Hepatocyte (in vitro differentiated cells): ENCODE data around the gene FAM111A. TPM values are rescaled to one million over a fixed set of nuclear protein-coding genes. Genes with fewer than 3 reads are reported as not detected.
A peak's percentile ranks its signal among the peaks of the same experiment; 100 is the strongest.
"Not testable (repeated sequence)": the region's sequence is repeated elsewhere in the genome, so short reads cannot be mapped to it uniquely, and the experiment has no call there.

Experiments
- DNase-seq: peaks from one replicate; pipeline ENCODE4 v3.0.0-alpha.2; 2016; ENCODE audit warnings: low spot score
- H2AFZ ChIP-seq: fragments of 200-600 bp; sonication (generic); 2 replicates; pipeline ENCODE4 v1.6.0; 2016; ENCODE audit warnings: antibody characterized with exemption, mild to moderate bottlenecking
- H3K27ac ChIP-seq: fragments of 200-600 bp; sonication (generic); 2 replicates; pipeline ENCODE4 v1.5.1; 2016; ENCODE audit warnings: mild to moderate bottlenecking
- H3K27me3 ChIP-seq: fragments of 200-600 bp; sonication (generic); 2 replicates; pipeline ENCODE4 v1.6.1; 2016
- H3K36me3 ChIP-seq: fragments of 200-600 bp; sonication (generic); replicated peaks from 2 replicates; pipeline ENCODE4 v1.5.1; 2016; ENCODE audit warnings: low read depth; ENCODE audit not compliant: insufficient read depth
- H3K4me1 ChIP-seq: fragments of 200-600 bp; sonication (generic); 2 replicates; pipeline ENCODE4 v1.5.1; 2016; ENCODE audit warnings: mild to moderate bottlenecking, moderate library complexity; ENCODE audit not compliant: insufficient read depth
- H3K4me2 ChIP-seq: fragments of 200-600 bp; sonication (generic); 2 replicates; pipeline ENCODE4 v1.6.0; 2016
- H3K4me3 ChIP-seq: fragments of 200-600 bp; sonication (generic); 2 replicates; pipeline ENCODE4 v1.5.1; 2016; ENCODE audit warnings: mild to moderate bottlenecking
- H3K79me2 ChIP-seq: fragments of 200-600 bp; sonication (generic); 2 replicates; pipeline ENCODE4 v1.6.0; 2017; ENCODE audit warnings: mild to moderate bottlenecking
- H3K9me2 ChIP-seq: fragments of 200-600 bp; sonication (generic); replicated peaks from 2 replicates; pipeline ENCODE4 v1.6.0; 2017; ENCODE audit warnings: mild to moderate bottlenecking; ENCODE audit not compliant: insufficient read depth
- H3K9me3 ChIP-seq: fragments of 200-600 bp; sonication (generic); 2 replicates; pipeline ENCODE4 v1.5.1; 2016; ENCODE audit warnings: low read depth, mild to moderate bottlenecking
- H4K20me1 ChIP-seq: fragments of 200-600 bp; sonication (generic); 2 replicates; pipeline ENCODE4 v1.6.0; 2016; ENCODE audit warnings: mild to moderate bottlenecking; ENCODE audit not compliant: insufficient read depth, poor library complexity, severe bottlenecking
- EZH2 ChIP-seq: fragments of 200-600 bp; sonication (generic); IDR thresholded peaks from 2 replicates; pipeline ENCODE4 v1.6.1; 2016; ENCODE audit warnings: antibody characterized with exemption, mild to moderate bottlenecking, borderline replicate concordance
- EZH2phosphoT487 ChIP-seq: fragments of 200-600 bp; sonication (generic); IDR thresholded peaks from one replicate; pipeline ENCODE4 v1.6.1; 2018; ENCODE audit warnings: antibody characterized with exemption, mild to moderate bottlenecking, low read depth, moderate library complexity; ENCODE audit not compliant: unreplicated experiment, severe bottlenecking
- WGBS: methylation state at CpG from one replicate; pipeline ENCODE4 v1.1.6; 2016; ENCODE audit warnings: low lambda C conversion rate; ENCODE audit errors: missing lambda C conversion rate; 5-methylcytosine and 5-hydroxymethylcytosine counted together
- polyA plus RNA-seq: library from polyadenylated mRNA; unstranded; fragments of >200 nt; fragmentation: Nextera tagmentation; extraction: Ambion mirVana; gene quantifications from 2 replicates; pipeline ENCODE4 v1.2.1, GENCODE V29; 2016
- total RNA-seq: library from RNA; depleted of rRNA; stranded (reverse); fragments of >200 nt; gene quantifications from 2 replicates; pipeline ENCODE4 v1.2.3, GENCODE V29; 2014
- TF ChIP-seq, protein P1 (sequence below): fragments of 200-600 bp; sonication (generic); IDR thresholded peaks from 2 replicates; pipeline ENCODE4 v1.5.1; 2016; ENCODE audit warnings: antibody characterized with exemption, mild to moderate bottlenecking; ENCODE audit not compliant: poor library complexity

Gene FAM111A
- total and polyA plus RNA-seq, 2 experiments from 2014 or later, result 20.0 to 43.2 TPM

DNA sequence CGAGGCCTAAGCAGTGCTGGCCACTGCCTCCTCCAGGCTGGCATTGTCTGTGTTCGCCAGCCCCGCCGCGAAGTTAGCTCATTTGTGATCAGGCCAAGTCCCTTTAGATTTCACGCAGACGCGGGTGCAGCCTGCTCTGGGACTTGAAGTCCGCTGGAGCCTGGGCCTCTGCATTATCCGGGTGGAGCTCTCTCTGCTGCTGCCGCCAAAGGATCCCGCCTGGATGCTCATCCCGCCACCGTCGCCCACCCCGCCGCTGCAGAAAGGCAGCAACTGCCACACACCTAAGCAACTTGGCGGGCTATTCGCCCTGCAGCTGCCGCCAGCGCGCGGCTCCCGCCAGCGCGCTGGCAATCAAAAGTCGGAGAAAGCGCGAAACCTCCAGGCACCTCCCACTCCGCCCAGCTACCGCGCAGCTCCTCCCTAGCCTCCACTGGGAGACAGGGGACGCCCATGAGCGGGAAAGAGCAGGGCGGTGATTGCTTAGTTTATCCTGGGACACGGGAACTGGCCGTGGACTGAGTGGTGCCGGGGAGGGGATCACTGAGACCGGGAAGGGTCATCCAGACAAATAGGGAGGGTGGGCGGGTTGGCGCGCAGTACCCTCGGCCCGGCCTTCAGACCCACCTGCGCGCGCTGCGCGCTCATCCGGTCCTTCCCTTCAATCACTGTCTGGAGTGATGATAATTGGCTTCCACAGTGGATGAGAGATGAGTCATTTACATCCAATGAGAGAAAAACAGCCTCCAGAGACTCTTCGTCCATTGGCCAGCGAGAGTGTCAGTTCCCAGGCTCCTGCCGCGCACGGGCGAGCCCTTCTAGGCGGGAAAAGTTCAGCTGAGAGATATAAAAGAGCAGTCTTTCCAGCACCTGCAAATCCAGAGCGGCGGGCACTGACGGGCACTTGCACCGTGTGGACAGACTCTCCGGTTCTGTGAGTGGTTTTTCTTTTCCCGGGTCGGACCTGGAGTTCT is 36.0 kb upstream of the FAM111A start, which contains the start of gene FAM111B:
Gene FAM111B (plus strand): TSS at position 875 of the 974 bp plus-strand sequence. CDS start 2,389 bp downstream, outside the sequence.
- no peaks in the 10 kb centered on the region for H3K4me1 ChIP-seq
- no peaks in the 10 kb centered on the region for H3K9me2 ChIP-seq
- no peaks in the 10 kb centered on the region for H4K20me1 ChIP-seq
- H3K79me2 ChIP-seq, result no peaks in the 10 kb centered on the region
- peak within 1 kb of the TSS; percentile 10 for H3K4me3 ChIP-seq
- H3K36me3 ChIP-seq, result no peaks in the 10 kb centered on the region
- H3K27me3 ChIP-seq, result peaks cover 3% of the 10 kb centered on the region
- TF ChIP-seq, protein P1, sequence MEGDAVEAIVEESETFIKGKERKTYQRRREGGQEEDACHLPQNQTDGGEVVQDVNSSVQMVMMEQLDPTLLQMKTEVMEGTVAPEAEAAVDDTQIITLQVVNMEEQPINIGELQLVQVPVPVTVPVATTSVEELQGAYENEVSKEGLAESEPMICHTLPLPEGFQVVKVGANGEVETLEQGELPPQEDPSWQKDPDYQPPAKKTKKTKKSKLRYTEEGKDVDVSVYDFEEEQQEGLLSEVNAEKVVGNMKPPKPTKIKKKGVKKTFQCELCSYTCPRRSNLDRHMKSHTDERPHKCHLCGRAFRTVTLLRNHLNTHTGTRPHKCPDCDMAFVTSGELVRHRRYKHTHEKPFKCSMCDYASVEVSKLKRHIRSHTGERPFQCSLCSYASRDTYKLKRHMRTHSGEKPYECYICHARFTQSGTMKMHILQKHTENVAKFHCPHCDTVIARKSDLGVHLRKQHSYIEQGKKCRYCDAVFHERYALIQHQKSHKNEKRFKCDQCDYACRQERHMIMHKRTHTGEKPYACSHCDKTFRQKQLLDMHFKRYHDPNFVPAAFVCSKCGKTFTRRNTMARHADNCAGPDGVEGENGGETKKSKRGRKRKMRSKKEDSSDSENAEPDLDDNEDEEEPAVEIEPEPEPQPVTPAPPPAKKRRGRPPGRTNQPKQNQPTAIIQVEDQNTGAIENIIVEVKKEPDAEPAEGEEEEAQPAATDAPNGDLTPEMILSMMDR, result peak; percentile 20
- no peak for TF ChIP-seq EZH2phosphoT487
- peak; percentile 89 for DNase-seq
- H3K27ac ChIP-seq, result no peak within 1 kb of the TSS
- H2AFZ ChIP-seq, result peak within 1 kb of the TSS; percentile 18
- H3K9me3 ChIP-seq, result no peaks in the 10 kb centered on the region
- peak within 1 kb of the TSS; percentile 82 for H3K4me2 ChIP-seq
- under 1% methylated on average over 64 of the region's 64 CpGs for WGBS

DNA sequence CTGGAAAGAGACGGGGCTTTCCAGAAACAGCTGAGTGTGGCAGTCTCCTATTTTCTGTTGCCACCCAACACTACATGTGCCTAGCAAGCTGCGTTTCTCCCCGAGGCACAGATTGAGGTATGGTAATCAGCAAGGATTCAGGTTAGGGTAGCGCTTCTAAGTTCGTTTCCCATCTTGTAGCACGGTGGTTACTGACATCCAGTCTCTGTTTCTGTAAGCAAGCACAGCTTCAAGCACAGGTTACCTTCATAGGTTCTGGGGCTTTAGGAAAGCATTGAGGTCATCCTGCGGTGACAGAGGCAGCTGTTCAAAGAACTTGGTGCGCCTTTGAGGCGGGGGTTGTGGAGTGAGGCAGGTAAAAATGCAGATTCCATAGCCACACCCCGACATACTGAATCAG is 34.9 kb upstream of the FAM111A start:
- H3K79me2 ChIP-seq, H3K27me3 ChIP-seq, H4K20me1 ChIP-seq, H3K9me2 ChIP-seq, H3K27ac ChIP-seq, H3K4me1 ChIP-seq, DNase-seq, H3K36me3 ChIP-seq, H3K9me3 ChIP-seq: not testable (repeated sequence)
- Histone ChIP-seq H3K4me3 (peak overlapping the region; percentile 3), H2AFZ (peak overlapping the region; percentile 13), H3K4me2 (peak overlapping the region; percentile 82)
- WGBS, result 7% methylated on average over 10 of the region's 10 CpGs

DNA sequence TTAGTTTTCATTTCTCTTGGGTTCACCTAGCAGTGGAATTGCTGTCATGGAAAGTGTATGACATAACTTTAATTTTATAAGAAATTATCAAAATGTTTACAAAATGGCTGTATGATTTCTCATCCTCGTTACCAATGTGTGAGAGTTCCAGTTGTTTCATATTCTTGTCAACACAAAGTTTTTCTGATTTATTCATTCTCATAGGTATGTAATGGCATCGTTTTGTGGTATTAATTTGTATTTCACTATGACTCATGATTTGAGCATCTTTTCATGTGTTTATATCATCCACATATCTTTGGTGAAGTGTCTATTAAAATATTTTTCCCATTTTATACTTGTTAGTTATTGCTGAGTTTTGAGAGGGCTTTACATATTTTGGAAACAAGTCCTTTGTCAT is 30.2 kb upstream of the FAM111A start:
- Histone ChIP-seq H4K20me1 (no peaks in the 10 kb centered on the region), H3K27ac (no peak overlapping the region), H3K9me3 (no peaks in the 10 kb centered on the region), H3K79me2 (no peaks in the 10 kb centered on the region), H3K36me3 (no peaks in the 10 kb centered on the region), H3K4me2 (no peak overlapping the region), H3K4me3 (no peak overlapping the region), H3K9me2 (no peaks in the 10 kb centered on the region), H2AFZ (no peak overlapping the region), H3K27me3 (no peaks in the 10 kb centered on the region), H3K4me1 (no peaks in the 10 kb centered on the region)
- no peak for DNase-seq
- TF ChIP-seq, protein P1, result no peak
- no peak for TF ChIP-seq EZH2phosphoT487
- no peak for TF ChIP-seq EZH2
- WGBS, result 88% methylated on average over 2 of the region's 2 CpGs

DNA sequence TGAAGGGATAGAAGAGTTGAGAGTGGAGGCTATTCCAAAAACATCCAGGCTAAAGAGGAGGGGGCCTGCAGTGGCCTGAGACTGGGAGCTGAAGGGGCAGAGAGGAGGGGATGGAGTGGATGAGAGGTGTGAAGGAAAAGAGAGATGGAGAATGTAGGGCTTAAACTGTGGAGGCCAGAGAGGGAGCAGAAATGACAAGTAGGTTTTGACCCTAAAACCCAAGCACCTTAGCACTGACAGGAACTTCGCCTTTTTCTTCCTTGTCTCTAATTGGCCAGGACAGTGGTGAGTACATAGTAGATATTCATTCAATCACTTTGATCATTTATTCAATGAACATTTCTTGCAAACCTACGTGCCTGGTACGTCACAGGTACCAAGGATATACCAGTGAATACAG is 28.3 kb upstream of the FAM111A start:
- Histone ChIP-seq H3K4me2 (no peak overlapping the region), H3K4me3 (no peak overlapping the region), H3K9me2 (no peaks in the 10 kb centered on the region), H2AFZ (no peak overlapping the region), H3K79me2 (no peaks in the 10 kb centered on the region), H3K27ac (no peak overlapping the region), H3K27me3 (no peaks in the 10 kb centered on the region), H3K9me3 (no peaks in the 10 kb centered on the region), H3K36me3 (no peaks in the 10 kb centered on the region), H4K20me1 (no peaks in the 10 kb centered on the region), H3K4me1 (no peaks in the 10 kb centered on the region)
- 98% methylated on average over 3 of the region's 3 CpGs for WGBS
- DNase-seq, result no peak
- TF ChIP-seq, protein P1, result no peak
- TF ChIP-seq EZH2 (no peak), EZH2phosphoT487 (no peak)
